GM23248 (cell line): ENCODE data around the gene ADRM1.

Experiments used
- EZH2 ChIP-seq: fragments of 200-600 bp; sonication (generic); IDR thresholded peaks from 2 replicates; pipeline ENCODE4 v1.6.1; 2018; ENCODE audit warnings: antibody characterized with exemption, mild to moderate bottlenecking; ENCODE audit not compliant: insufficient read depth, poor library complexity, severe bottlenecking
- EZH2phosphoT487 ChIP-seq: fragments of 200-600 bp; sonication (generic); IDR thresholded peaks from 2 replicates; pipeline ENCODE4 v1.6.1; 2018; ENCODE audit warnings: antibody characterized with exemption, moderate library complexity, mild to moderate bottlenecking, low read depth; ENCODE audit not compliant: insufficient read depth

DNA sequence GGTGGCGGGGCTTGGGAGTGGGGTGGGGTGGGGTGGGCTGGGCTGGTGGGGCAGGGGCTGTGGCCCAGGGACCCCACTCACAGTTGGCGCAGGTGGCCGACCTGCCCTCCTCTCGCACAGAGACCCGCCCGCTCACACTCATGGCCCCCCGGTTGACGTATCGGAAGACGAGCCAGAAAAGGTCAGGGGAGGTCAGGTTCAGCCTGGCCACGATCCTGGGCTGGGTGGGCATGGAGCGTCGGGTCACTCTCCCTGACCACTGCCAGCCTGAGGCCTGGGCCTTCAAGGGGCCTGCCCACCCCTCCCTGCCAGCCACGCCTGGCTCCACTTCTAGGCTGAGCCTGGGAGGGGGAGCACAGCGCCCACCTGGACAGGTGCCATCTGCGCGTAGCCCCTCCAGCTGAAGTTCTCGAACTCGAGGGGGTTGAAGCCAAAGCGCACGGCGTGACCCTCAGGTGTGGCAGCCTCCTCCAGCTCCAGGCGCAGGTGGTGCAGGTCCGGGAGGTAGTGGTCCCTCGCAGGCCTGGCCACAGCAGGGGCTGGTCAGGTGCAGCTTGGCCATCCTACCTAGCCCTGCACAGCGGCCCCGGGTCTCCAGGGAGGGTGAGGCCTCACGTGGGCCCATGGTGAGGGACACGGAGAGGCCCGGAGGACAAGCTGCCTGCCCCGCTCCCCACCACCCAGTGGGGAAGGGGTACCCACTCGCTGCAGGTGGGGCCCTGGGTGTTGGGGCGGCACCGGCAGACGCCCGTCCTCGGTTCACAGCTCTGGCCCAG is 31.2 kb downstream of the ADRM1 start:
- TF ChIP-seq EZH2phosphoT487 (no peak), EZH2 (no peak)
